Stomach (tissue), 9 donors: ENCODE measurements around the gene PLA2G5. TPM values are rescaled to one million over a fixed set of nuclear protein-coding genes. Genes with fewer than 3 reads are reported as not detected.

Experiments
- DNase-seq, 2 donors: peaks; one replicate each; pipeline versions ENCODE4 v3.0.0 to v3.0.0-alpha.2; 2013 to 2019
- H3K27ac ChIP-seq, 5 donors: fragments of 200-600 bp in 4 of 5; sonication (generic) in 4 of 5; one replicate each; pipeline ENCODE4 v1.5.1; 2013 to 2019; ENCODE audit warnings: mild to moderate bottlenecking in 1 of 5, moderate library complexity in 1 of 5
- H3K27me3 ChIP-seq, 3 donors: fragments of 200-600 bp; sonication (generic); one replicate each; pipeline ENCODE4 v1.5.1; 2017 to 2019; ENCODE audit warnings: mixed run types in 1 of 3
- H3K36me3 ChIP-seq, 4 donors: fragments of 200-600 bp; sonication (generic); 1 replicate in 3 of 4; 2 replicates in 1 of 4; pipeline ENCODE4 v1.5.1; 2016 to 2019
- H3K4me1 ChIP-seq, 4 donors: fragments of 200-600 bp; sonication (generic); one replicate each; pipeline ENCODE4 v1.5.1; 2016 to 2019
- H3K4me3 ChIP-seq, 4 donors: fragments of 200-600 bp; sonication (generic) in 3 of 4; one replicate each; pipeline ENCODE4 v1.5.1; 2016 to 2019; ENCODE audit warnings: mild to moderate bottlenecking in 1 of 4
- H3K9me3 ChIP-seq, 4 donors: fragments of 200-600 bp; sonication (generic); one replicate each; pipeline ENCODE4 v1.5.1; 2016 to 2019
- EP300 ChIP-seq: sonication (generic); formaldehyde crosslinking; IDR thresholded peaks from one replicate; pipeline ENCODE4 v1.6.1; 2017; ENCODE audit warnings: antibody characterized with exemption
- POLR2A ChIP-seq, 4 donors: fragments of 450-650 bp; IDR thresholded peaks; one replicate each; pipeline ENCODE4 v1.6.1; 2016; ENCODE audit warnings: antibody characterized with exemption in 4 of 4, control low read depth in 2 of 4, mild to moderate bottlenecking in 1 of 4, moderate library complexity in 1 of 4
- POLR2AphosphoS5 ChIP-seq, 3 donors: sonication (generic); formaldehyde crosslinking; IDR thresholded peaks; one replicate each; pipeline ENCODE4 v1.6.1; 2016; ENCODE audit warnings: antibody characterized with exemption in 3 of 3
- WGBS, 5 donors: extraction: QIAGEN DNeasy Blood & Tissue Kit in 3 of 5; methylation state at CpG; one replicate each; pipeline versions ENCODE4 v1.1.5 to v1.1.7; 2013 to 2018; 5-methylcytosine and 5-hydroxymethylcytosine counted together
- intact Hi-C: fragments of 100-400 bp; cut with DNase I; formaldehyde crosslinking; loops from one replicate; pipeline ENCODE4 v1.15.1; 2023; ENCODE audit warnings: low total_unique reads
- polyA plus RNA-seq, 3 donors: library from polyadenylated mRNA; stranded (reverse); fragments of 200-250 nt; gene quantifications; one replicate each; pipeline ENCODE4 v1.2.3, GENCODE V29; 2013
- total RNA-seq, 5 donors: library from RNA; depleted of rRNA; stranded (reverse); fragments of >200 nt; gene quantifications; one replicate each; pipeline versions ENCODE4 v1.1.0 to v1.2.3, GENCODE V29; 2014 to 2016
- TF ChIP-seq, protein P1 (sequence below), 7 experiments: fragments of 450-650 bp in 4 of 7; fragments of 200-600 bp in 3 of 7; sonication (generic) in 3 of 7; IDR thresholded peaks; one replicate each; pipeline ENCODE4 v1.5.1; 2016 to 2019; ENCODE audit warnings: antibody characterized with exemption in 7 of 7, control low read depth in 2 of 7, mild to moderate bottlenecking in 1 of 7
- donor health status: healthy with polysubstance abuse.
- donor health status: Bipolar disorder and iron deficiency.
- donor health status: healthy.

PLA2G5 gene
- total and polyA plus RNA-seq, 8 donors, result 0.92 to 9.4 (median 4.7) TPM; not detected in 2

DNA sequence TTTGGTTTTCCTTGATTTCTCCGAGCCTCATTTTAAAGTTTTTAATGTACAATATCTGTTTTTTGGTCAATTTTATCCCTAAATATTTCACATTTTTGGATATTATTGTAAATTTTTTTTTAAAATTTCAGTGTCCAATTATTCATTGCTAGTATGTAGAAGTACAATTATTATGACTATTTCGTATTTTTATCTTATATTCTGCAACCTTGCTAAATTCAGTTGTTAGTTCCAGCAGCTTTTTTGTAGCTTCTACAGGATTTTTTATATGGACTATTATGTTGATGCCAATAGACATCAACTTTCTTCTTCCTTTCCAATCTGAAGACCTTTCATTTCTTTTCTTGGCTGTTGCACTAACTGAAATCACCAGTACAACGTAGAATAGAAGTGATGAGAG is 65.0 kb downstream of the PLA2G5 start:
- H3K4me1 ChIP-seq, result no peaks in the 10 kb centered on the region
- no peak overlapping the region for H3K27ac ChIP-seq
- peaks cover 0 to 3% (median 0%) of the 10 kb centered on the region in 3 donors for H3K27me3 ChIP-seq
- intact Hi-C loops, result no loop called here
- 87 to 95% (median 89%) methylated on average over 3 of the region's 3 CpGs for WGBS, 5 donors
- TF ChIP-seq, protein P1, sequence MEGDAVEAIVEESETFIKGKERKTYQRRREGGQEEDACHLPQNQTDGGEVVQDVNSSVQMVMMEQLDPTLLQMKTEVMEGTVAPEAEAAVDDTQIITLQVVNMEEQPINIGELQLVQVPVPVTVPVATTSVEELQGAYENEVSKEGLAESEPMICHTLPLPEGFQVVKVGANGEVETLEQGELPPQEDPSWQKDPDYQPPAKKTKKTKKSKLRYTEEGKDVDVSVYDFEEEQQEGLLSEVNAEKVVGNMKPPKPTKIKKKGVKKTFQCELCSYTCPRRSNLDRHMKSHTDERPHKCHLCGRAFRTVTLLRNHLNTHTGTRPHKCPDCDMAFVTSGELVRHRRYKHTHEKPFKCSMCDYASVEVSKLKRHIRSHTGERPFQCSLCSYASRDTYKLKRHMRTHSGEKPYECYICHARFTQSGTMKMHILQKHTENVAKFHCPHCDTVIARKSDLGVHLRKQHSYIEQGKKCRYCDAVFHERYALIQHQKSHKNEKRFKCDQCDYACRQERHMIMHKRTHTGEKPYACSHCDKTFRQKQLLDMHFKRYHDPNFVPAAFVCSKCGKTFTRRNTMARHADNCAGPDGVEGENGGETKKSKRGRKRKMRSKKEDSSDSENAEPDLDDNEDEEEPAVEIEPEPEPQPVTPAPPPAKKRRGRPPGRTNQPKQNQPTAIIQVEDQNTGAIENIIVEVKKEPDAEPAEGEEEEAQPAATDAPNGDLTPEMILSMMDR (IDR thresholded peaks at IDR 0.05), result no peak
- TF ChIP-seq POLR2AphosphoS5 (IDR thresholded peaks at IDR 0.05) (no peak), POLR2A (IDR thresholded peaks at IDR 0.05) (no peak), EP300 (no peak)
- no peak for DNase-seq
- no peak overlapping the region for H3K4me3 ChIP-seq
- no peaks in the 10 kb centered on the region for H3K36me3 ChIP-seq
- H3K9me3 ChIP-seq, result no peaks in the 10 kb centered on the region

DNA sequence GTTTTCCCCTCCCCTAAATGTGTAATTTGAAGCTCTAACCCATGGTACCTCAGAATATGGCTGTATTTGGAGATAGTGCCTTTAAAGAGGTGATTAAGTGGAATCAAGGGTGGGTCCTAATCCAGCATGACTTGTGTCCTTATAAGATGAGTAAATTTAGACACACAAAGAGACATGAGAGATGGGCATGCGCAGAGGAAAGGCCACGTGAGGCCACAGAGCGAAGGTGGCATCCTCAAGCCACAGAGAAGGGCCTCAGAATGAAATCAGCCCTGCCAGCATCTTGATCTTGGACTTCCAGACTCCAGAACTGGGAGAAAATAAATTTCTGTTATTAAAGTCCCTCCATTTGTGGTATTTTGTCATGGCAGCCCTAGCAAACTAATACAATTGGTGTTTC is 66.3 kb downstream of the PLA2G5 start:
- TF ChIP-seq POLR2A (IDR thresholded peaks at IDR 0.05) (no peak), POLR2AphosphoS5 (IDR thresholded peaks at IDR 0.05) (no peak), EP300 (no peak)
- TF ChIP-seq, protein P1 (IDR thresholded peaks at IDR 0.05), result no peak
- Histone ChIP-seq H3K4me3 (no peak overlapping the region), H3K9me3 (no peaks in the 10 kb centered on the region), H3K36me3 (no peaks in the 10 kb centered on the region), H3K27ac (no peak overlapping the region), H3K27me3 (peaks cover 0 to 3% (median 0%) of the 10 kb centered on the region in 3 donors), H3K4me1 (no peaks in the 10 kb centered on the region)
- intact Hi-C loops, result no loop called here
- no peak for DNase-seq
- 91 to 96% (median 95%) methylated on average over 3 of the region's 3 CpGs for WGBS, 5 donors

DNA sequence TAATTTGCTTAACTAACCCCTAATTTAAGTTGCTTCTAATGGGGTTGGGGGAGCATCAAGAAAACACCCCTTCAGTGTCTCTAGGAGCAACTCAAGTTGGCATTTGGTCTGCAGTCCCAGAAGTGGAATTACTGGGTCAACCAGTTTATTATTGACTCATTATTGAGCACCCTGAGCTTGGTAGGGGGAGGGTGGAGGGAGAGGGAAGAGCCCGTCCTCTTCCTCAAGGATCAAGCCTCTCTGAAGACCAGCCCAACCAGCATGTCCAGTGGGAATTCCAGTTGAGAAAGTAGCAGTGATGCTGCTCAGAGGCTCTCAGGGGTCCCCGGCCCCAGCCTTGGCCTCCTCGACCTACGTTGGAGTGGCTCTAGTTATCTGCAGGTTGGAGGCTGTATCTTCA is 67.1 kb downstream of the PLA2G5 start:
- intact Hi-C loops, result no loop called here
- Histone ChIP-seq H3K4me3 (no peak overlapping the region), H3K36me3 (no peaks in the 10 kb centered on the region), H3K27me3 (peaks cover 0 to 3% (median 0%) of the 10 kb centered on the region in 3 donors), H3K9me3 (no peaks in the 10 kb centered on the region), H3K27ac (no peak overlapping the region), H3K4me1 (no peaks in the 10 kb centered on the region)
- 68 to 82% (median 74%) methylated on average over 4 of the region's 4 CpGs for WGBS, 5 donors
- TF ChIP-seq, protein P1 (IDR thresholded peaks at IDR 0.05), result no peak
- TF ChIP-seq POLR2A (IDR thresholded peaks at IDR 0.05) (no peak), EP300 (no peak), POLR2AphosphoS5 (IDR thresholded peaks at IDR 0.05) (no peak)
- peak in 1 of 2 donors; percentile 43 for DNase-seq

DNA sequence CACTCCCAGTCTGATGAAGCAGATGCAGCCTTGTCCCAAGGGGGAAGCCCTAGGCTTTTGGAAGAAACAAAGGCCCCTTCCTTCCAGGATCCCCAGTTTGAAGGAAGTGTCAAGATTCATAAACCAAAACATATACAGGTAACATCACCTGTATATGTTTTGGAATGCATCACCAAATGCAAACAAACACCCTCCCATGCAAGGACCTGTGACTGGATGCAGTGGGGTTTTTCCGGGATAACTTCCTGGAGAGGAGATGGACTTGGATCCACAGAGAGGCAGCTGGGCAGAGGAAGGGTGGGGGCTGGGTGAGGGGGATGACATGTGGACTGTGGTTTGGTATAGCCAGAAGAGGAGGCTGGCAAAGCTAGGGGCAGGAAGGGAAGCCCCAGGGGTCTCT is 67.6 kb downstream of the PLA2G5 start:
- no peaks in the 10 kb centered on the region for H3K9me3 ChIP-seq
- no peak for DNase-seq
- H3K27me3 ChIP-seq, result peaks cover 0 to 7% (median 0%) of the 10 kb centered on the region in 3 donors
- no peak for TF ChIP-seq POLR2A (IDR thresholded peaks at IDR 0.05)
- TF ChIP-seq POLR2AphosphoS5 (IDR thresholded peaks at IDR 0.05), result no peak
- H3K4me1 ChIP-seq, result no peaks in the 10 kb centered on the region
- H3K27ac ChIP-seq, result no peak overlapping the region
- no peaks in the 10 kb centered on the region for H3K36me3 ChIP-seq
- intact Hi-C loops, result no loop called here
- WGBS, 5 donors, result 70 to 86% (median 76%) methylated on average over 1 of the region's 1 CpG
- no peak overlapping the region for H3K4me3 ChIP-seq

DNA sequence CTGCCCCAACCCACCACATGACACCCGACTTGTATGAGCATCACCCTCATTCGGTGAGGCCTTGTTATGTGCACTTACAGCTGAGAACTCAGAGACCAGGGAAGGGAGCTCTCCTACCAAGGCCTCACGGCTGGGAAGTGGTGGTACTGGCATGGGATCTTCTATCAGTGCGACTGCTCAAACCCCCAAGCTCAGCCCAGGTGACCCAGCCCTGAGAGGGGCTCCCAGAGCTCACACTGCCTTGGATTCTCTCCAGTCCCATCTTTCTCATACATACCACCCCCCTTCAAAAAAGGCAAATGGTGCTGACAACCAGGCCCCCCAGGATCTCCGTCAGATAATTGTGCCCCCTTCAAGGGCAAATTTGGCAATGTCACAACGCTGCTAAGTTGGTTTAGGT is 68.4 kb downstream of the PLA2G5 start:
- Histone ChIP-seq H3K9me3 (no peaks in the 10 kb centered on the region), H3K27ac (no peak overlapping the region), H3K36me3 (no peaks in the 10 kb centered on the region), H3K27me3 (peaks cover 0 to 13% (median 0%) of the 10 kb centered on the region in 3 donors), H3K4me1 (no peaks in the 10 kb centered on the region), H3K4me3 (no peak overlapping the region)
- 82 to 98% (median 91%) methylated on average over 6 of the region's 6 CpGs for WGBS, 5 donors
- intact Hi-C loops, result no loop called here
- TF ChIP-seq POLR2AphosphoS5 (IDR thresholded peaks at IDR 0.05) (no peak), POLR2A (IDR thresholded peaks at IDR 0.05) (no peak), EP300 (no peak)
- TF ChIP-seq, protein P1 (IDR thresholded peaks at IDR 0.05), result no peak
- no peak for DNase-seq
